Body of pancreas (tissue), 4 donors: Measurements from ENCODE around the gene FBXL17. TPM values are rescaled to one million over a fixed set of nuclear protein-coding genes. Genes with fewer than 3 reads are reported as not detected.

Source experiments
- ATAC-seq: fragments of 150-250 bp; one replicate; pipeline ENCODE4 v1.9.1; 2016
- DNase-seq, 4 donors: peaks; one replicate each; pipeline ENCODE4 v3.0.0-alpha.2; 2019
- H3K27ac ChIP-seq, 4 donors: fragments of 200-600 bp; sonication (generic); 1 replicate in 3 of 4; 2 replicates in 1 of 4; pipeline versions ENCODE4 v1.5.1 to v1.6.1; 2016 to 2019; ENCODE audit warnings: mild to moderate bottlenecking in 1 of 4, mixed read lengths in 1 of 4, moderate library complexity in 1 of 4
- H3K27me3 ChIP-seq, 2 donors: fragments of 200-600 bp; sonication (generic); one replicate each; pipeline ENCODE4 v1.6.0; 2016; ENCODE audit warnings: mild to moderate bottlenecking in 1 of 2
- H3K36me3 ChIP-seq, 2 donors: fragments of 200-600 bp; sonication (generic); replicated peaks in 1 of 2; 2 replicates each; pipeline ENCODE4 v1.5.1; 2016; ENCODE audit warnings: low read depth in 2 of 2; ENCODE audit not compliant: insufficient read depth in 1 of 2
- H3K4me1 ChIP-seq: fragments of 200-600 bp; sonication (generic); one replicate; pipeline ENCODE4 v1.6.0; 2016
- H3K4me3 ChIP-seq, 2 donors: fragments of 200-600 bp; sonication (generic); 1 replicate in 1 of 2; 2 replicates in 1 of 2; pipeline ENCODE4 v1.5.1; 2016 to 2019
- H3K9me3 ChIP-seq, 3 donors: fragments of 200-600 bp; sonication (generic); 1 replicate in 2 of 3; 2 replicates in 1 of 3; pipeline ENCODE4 v1.5.1; 2016
- POLR2A ChIP-seq, 3 donors: fragments of 450-650 bp; IDR thresholded peaks; one replicate each; pipeline ENCODE4 v1.6.1; 2016; ENCODE audit warnings: antibody characterized with exemption in 3 of 3, mild to moderate bottlenecking in 2 of 3
- WGBS, 2 donors: methylation state at CpG; one replicate each; pipeline ENCODE4 v1.1.5; 2017; 5-methylcytosine and 5-hydroxymethylcytosine counted together
- intact Hi-C: fragments of 100-400 bp; cut with DNase I; formaldehyde crosslinking; loops from one replicate; pipeline ENCODE4 v1.15.1; 2023
- total RNA-seq, 2 donors: library from RNA; depleted of rRNA; stranded (reverse); fragments of >200 nt; gene quantifications; one replicate each; pipeline ENCODE4 v1.1.0, GENCODE V29; 2016
- TF ChIP-seq, protein P1 (sequence below), 7 experiments: fragments of 450-650 bp in 4 of 7; fragments of 200-600 bp in 3 of 7; sonication (generic) in 3 of 7; IDR thresholded peaks; one replicate each; pipeline ENCODE4 v1.5.1; 2016 to 2019; ENCODE audit warnings: antibody characterized with exemption in 7 of 7

Gene FBXL17
- total RNA-seq, 2 donors from 2014 or later, result 5.3 to 13.5 TPM

DNA sequence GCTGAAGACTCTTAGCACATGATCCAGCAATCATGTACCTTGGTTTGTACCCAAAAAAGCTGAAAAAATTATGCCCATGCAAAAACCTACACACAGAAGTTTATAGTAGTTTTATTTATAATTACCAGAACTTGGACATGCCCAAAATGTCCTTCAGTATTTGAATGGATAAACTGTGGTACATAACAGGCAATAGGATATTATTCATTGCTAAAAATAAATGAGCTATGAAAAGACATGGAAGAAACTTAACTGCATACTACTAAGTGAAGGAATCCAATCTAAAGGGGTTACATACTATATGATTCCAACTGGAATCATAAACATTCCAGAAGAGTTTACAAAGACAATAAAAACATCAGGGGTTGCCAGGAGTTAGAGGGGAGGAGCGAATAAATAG is 25.6 kb downstream of the FBXL17 start:
- no peaks in the 10 kb centered on the region for H3K36me3 ChIP-seq
- DNase-seq, result no peak
- H3K27ac ChIP-seq, result no peak overlapping the region
- intact Hi-C loops, result no loop called here
- 86 to 89% methylated on average over 1 of the region's 1 CpG for WGBS, 2 donors
- H3K4me3 ChIP-seq, result no peak overlapping the region
- no peak for ATAC-seq
- no peaks in the 10 kb centered on the region for H3K4me1 ChIP-seq
- no peaks in the 10 kb centered on the region for H3K9me3 ChIP-seq
- H3K27me3 ChIP-seq, result no peaks in the 10 kb centered on the region
- TF ChIP-seq, protein P1, sequence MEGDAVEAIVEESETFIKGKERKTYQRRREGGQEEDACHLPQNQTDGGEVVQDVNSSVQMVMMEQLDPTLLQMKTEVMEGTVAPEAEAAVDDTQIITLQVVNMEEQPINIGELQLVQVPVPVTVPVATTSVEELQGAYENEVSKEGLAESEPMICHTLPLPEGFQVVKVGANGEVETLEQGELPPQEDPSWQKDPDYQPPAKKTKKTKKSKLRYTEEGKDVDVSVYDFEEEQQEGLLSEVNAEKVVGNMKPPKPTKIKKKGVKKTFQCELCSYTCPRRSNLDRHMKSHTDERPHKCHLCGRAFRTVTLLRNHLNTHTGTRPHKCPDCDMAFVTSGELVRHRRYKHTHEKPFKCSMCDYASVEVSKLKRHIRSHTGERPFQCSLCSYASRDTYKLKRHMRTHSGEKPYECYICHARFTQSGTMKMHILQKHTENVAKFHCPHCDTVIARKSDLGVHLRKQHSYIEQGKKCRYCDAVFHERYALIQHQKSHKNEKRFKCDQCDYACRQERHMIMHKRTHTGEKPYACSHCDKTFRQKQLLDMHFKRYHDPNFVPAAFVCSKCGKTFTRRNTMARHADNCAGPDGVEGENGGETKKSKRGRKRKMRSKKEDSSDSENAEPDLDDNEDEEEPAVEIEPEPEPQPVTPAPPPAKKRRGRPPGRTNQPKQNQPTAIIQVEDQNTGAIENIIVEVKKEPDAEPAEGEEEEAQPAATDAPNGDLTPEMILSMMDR (IDR thresholded peaks at IDR 0.05), result no peak
- TF ChIP-seq POLR2A (IDR thresholded peaks at IDR 0.05), result no peak

DNA sequence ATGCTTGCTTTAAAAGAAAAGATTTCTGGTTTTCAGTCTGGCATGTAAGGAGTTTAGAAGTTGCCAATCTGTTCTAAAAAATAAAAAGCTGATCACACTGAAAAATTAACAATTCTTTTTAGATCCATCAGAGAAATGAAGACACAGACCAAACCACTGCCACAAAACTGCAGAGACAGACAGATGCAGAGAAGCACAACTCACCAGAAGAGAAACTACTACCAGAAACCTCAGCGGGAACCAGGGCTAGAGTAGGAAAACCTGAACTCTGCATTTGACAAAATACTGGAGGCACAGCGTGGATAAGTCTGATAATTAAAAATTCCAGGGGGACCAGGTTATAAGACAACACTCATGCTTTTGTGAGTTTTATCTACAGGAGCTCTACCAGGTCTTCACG is 28.8 kb downstream of the FBXL17 start:
- H3K4me1 ChIP-seq, result no peaks in the 10 kb centered on the region
- no peak overlapping the region for H3K4me3 ChIP-seq
- H3K36me3 ChIP-seq, result no peaks in the 10 kb centered on the region
- TF ChIP-seq, protein P1 (IDR thresholded peaks at IDR 0.05), result no peak
- TF ChIP-seq POLR2A (IDR thresholded peaks at IDR 0.05), result no peak
- ATAC-seq, result no peak
- intact Hi-C loops, result no loop called here
- H3K27me3 ChIP-seq, result no peaks in the 10 kb centered on the region
- no peak overlapping the region for H3K27ac ChIP-seq
- H3K9me3 ChIP-seq, result no peaks in the 10 kb centered on the region
- WGBS, 2 donors, result 94 to 96% methylated on average over 3 of the region's 3 CpGs
- DNase-seq, result no peak

DNA sequence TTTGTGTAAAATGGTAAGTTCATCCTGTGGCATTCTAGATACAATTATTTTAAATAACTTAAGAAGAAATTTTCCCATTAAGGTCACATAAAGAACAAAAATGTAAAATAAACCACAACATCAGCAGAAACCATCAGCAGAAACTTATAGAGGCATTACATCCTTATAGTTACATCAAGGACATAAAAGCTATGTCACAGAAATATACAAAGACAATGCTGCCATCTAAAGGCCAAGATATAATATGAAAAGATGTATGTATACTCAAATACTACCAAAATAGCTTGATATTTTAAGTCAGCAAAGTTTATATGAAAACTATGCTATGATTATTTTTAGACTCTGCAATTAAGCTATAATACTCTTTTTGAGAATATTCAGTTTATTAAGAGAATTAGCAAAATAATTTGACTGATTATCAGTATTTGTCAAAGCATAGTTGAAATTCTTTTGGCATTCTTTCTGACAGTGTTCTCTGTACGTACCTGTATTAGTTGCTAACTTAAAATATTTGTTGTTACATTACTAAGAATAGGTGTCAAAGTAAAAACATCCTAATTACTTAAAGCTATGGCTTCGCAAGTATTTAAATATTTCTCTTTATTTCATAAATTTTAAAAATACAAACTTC is 36.2 kb downstream of the FBXL17 start:
- Histone ChIP-seq H3K36me3 (no peaks in the 10 kb centered on the region), H3K27me3 (no peaks in the 10 kb centered on the region), H3K27ac (no peak overlapping the region), H3K4me1 (peaks cover 8% of the 10 kb centered on the region), H3K9me3 (no peaks in the 10 kb centered on the region), H3K4me3 (no peak overlapping the region)
- TF ChIP-seq, protein P1 (IDR thresholded peaks at IDR 0.05), result peak in 6 of 7 experiments; percentile 25 to 52 (median 44)
- TF ChIP-seq POLR2A (IDR thresholded peaks at IDR 0.05), result no peak
- intact Hi-C loops, result no loop called here
- DNase-seq (no peak), ATAC-seq (no peak)
- WGBS, 2 donors, result 89 to 90% methylated on average over 2 of the region's 2 CpGs

GRCh38 chr5:108344103-108344822 is 37.6 kb downstream of the FBXL17 start:
- no peaks in the 10 kb centered on the region for H3K36me3 ChIP-seq
- peaks cover 9% of the 10 kb centered on the region for H3K4me1 ChIP-seq
- H3K27ac ChIP-seq, result no peak overlapping the region
- no peaks in the 10 kb centered on the region for H3K9me3 ChIP-seq
- WGBS, 2 donors, result 64 to 66% methylated on average over 5 of the region's 5 CpGs
- TF ChIP-seq, protein P1 (IDR thresholded peaks at IDR 0.05), result no peak
- no peak for TF ChIP-seq POLR2A (IDR thresholded peaks at IDR 0.05)
- no peak overlapping the region for H3K4me3 ChIP-seq
- DNase-seq (no peak), ATAC-seq (no peak)
- H3K27me3 ChIP-seq, result no peaks in the 10 kb centered on the region
- intact Hi-C loops, result no loop called here
